Lower lobe of right lung (tissue), 2 donors: ENCODE results near the gene HEYL. TPM values are rescaled to one million over a fixed set of nuclear protein-coding genes. Genes with fewer than 3 reads are reported as not detected.
A peak's percentile ranks its signal among the peaks of the same experiment; 100 is the strongest.

Experiments used
- ATAC-seq, 2 donors: fragments of 200-7000 bp; cut with Tn5 transposase; one replicate each; pipeline ENCODE4 v1.9.1; 2020 to 2022; ENCODE audit warnings: mild to moderate bottlenecking in 2 of 2, moderate library complexity in 2 of 2
- DNase-seq: peaks from one replicate; pipeline ENCODE4 v3.0.0-alpha.2; 2020
- H3K27ac ChIP-seq: fragments of 200-600 bp; one replicate; pipeline ENCODE4 v1.8.0; 2022
- H3K27me3 ChIP-seq: fragments of 200-600 bp; one replicate; pipeline ENCODE4 v1.8.0; 2022; ENCODE audit warnings: low read depth
- H3K36me3 ChIP-seq: fragments of 200-600 bp; one replicate; pipeline ENCODE4 v1.8.0; 2022; ENCODE audit warnings: mild to moderate bottlenecking
- H3K4me1 ChIP-seq: fragments of 200-600 bp; one replicate; pipeline ENCODE4 v1.8.0; 2022
- H3K4me3 ChIP-seq: fragments of 200-600 bp; one replicate; pipeline ENCODE4 v1.8.0; 2022; ENCODE audit warnings: mild to moderate bottlenecking
- H3K9me3 ChIP-seq: fragments of 200-600 bp; one replicate; pipeline ENCODE4 v1.8.0; 2022
- intact Hi-C: fragments of 100-400 bp; cut with DNase I; formaldehyde crosslinking; loops from one replicate; pipeline ENCODE4 v1.11.0; 2022
- total RNA-seq: library from RNA; stranded (reverse); fragmentation: NEBNext Ultra II Directional; extraction: Animal tissue kit (Norgen Biotek cat#: 25700); gene quantifications from one replicate; pipeline ENCODE4 v1.2.1, GENCODE V29; 2021
- TF ChIP-seq, protein P1 (sequence below): fragments of 200-600 bp; IDR thresholded peaks from one replicate; pipeline ENCODE4 v1.8.0; 2022; ENCODE audit warnings: antibody characterized with exemption, mild to moderate bottlenecking
- donor health status: DM: no; HTN: yes; CAD: no; lungs with severe emphysema.

HEYL gene
- total RNA-seq, 1 donor from 2014 or later: 10.4 TPM

DNA sequence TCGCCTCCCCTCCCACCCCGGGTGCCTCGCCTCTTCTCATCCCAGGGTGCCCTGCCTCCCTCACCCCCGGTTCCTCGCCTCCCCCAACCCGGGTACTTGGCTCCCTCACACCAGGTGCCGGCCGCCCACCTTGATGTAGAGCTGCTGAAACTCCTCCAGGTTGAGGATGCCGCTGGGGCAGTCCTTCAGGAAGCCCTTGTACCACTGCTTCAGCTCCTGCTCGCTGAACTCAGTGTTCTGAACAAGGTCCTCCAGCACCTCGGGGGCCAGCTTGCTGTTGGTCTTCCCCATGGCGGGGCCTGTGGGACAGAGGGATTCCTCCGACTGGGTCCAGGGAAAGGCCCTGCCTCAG is 44.8 kb upstream of the HEYL start:
- no peak for DNase-seq
- ATAC-seq: no peak
- intact Hi-C loops: no loop called here
- H3K27me3 ChIP-seq: peaks cover 33% of the 10 kb centered on the region
- no peaks in the 10 kb centered on the region for H3K4me1 ChIP-seq
- no peak overlapping the region for H3K27ac ChIP-seq
- TF ChIP-seq, protein P1, sequence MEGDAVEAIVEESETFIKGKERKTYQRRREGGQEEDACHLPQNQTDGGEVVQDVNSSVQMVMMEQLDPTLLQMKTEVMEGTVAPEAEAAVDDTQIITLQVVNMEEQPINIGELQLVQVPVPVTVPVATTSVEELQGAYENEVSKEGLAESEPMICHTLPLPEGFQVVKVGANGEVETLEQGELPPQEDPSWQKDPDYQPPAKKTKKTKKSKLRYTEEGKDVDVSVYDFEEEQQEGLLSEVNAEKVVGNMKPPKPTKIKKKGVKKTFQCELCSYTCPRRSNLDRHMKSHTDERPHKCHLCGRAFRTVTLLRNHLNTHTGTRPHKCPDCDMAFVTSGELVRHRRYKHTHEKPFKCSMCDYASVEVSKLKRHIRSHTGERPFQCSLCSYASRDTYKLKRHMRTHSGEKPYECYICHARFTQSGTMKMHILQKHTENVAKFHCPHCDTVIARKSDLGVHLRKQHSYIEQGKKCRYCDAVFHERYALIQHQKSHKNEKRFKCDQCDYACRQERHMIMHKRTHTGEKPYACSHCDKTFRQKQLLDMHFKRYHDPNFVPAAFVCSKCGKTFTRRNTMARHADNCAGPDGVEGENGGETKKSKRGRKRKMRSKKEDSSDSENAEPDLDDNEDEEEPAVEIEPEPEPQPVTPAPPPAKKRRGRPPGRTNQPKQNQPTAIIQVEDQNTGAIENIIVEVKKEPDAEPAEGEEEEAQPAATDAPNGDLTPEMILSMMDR: no peak
- H3K4me3 ChIP-seq: no peak overlapping the region
- H3K36me3 ChIP-seq: no peaks in the 10 kb centered on the region
- no peaks in the 10 kb centered on the region for H3K9me3 ChIP-seq

- no peaks in the 10 kb centered on the region for H3K36me3 ChIP-seq
- peak; percentile 18 to 39 for ATAC-seq
- DNase-seq: no peak
- H3K4me1 ChIP-seq: no peaks in the 10 kb centered on the region
- intact Hi-C loops: no loop called here
- peak overlapping the region; percentile 21 for H3K4me3 ChIP-seq
- TF ChIP-seq, protein P1: no peak
- H3K27ac ChIP-seq: no peak overlapping the region
- no peaks in the 10 kb centered on the region for H3K9me3 ChIP-seq
- peaks cover 29% of the 10 kb centered on the region for H3K27me3 ChIP-seq
Measured at GRCh38 chr1:39683591-39684312, 44.3 kb upstream of the HEYL start.

GRCh38 chr1:39681999-39682398 is 42.6 kb upstream of the HEYL start:
- intact Hi-C loops: no loop called here
- no peak overlapping the region for H3K4me3 ChIP-seq
- H3K36me3 ChIP-seq: no peaks in the 10 kb centered on the region
- TF ChIP-seq, protein P1: no peak
- no peaks in the 10 kb centered on the region for H3K9me3 ChIP-seq
- no peak for DNase-seq
- H3K27me3 ChIP-seq: peaks cover 29% of the 10 kb centered on the region
- no peaks in the 10 kb centered on the region for H3K4me1 ChIP-seq
- no peak for ATAC-seq
- H3K27ac ChIP-seq: no peak overlapping the region

- DNase-seq (no peak), ATAC-seq (no peak)
- Histone ChIP-seq H3K27ac (no peak overlapping the region), H3K9me3 (no peaks in the 10 kb centered on the region), H3K4me1 (no peaks in the 10 kb centered on the region), H3K27me3 (peaks cover 29% of the 10 kb centered on the region), H3K4me3 (no peak overlapping the region), H3K36me3 (no peaks in the 10 kb centered on the region)
- intact Hi-C loops: no loop called here
- TF ChIP-seq, protein P1: no peak
Measured at GRCh38 chr1:39681294-39681693, 41.9 kb upstream of the HEYL start.

DNA sequence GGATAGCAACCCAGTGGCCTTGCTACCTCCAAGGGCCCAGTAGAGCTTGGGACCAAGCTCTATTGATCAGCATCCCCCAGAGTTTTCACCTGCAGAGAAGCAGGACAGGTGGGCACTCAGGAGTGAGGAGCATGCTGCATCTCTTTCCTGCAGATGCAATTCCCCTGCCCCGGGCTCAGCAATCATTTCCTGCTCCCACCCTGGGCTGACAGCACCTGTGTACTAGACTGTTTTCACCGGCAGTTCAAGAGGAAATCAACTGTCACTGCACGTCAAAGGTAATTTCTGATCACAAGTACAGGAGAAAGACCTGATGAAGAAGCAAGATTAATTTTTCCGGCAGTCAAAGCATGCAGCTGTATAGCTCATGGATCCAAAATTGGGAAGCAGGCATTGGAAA is 41.3 kb upstream of the HEYL start:
- no peaks in the 10 kb centered on the region for H3K9me3 ChIP-seq
- intact Hi-C loops: no loop called here
- TF ChIP-seq, protein P1: no peak
- H3K36me3 ChIP-seq: no peaks in the 10 kb centered on the region
- H3K4me3 ChIP-seq: no peak overlapping the region
- DNase-seq: no peak
- H3K27me3 ChIP-seq: peaks cover 29% of the 10 kb centered on the region
- no peak for ATAC-seq
- no peak overlapping the region for H3K27ac ChIP-seq
- no peaks in the 10 kb centered on the region for H3K4me1 ChIP-seq
